ENCODE results near the gene NNAT.
"Not testable (repeated sequence)": the region's sequence is repeated elsewhere in the genome, so short reads cannot be mapped to it uniquely, and the experiment has no call there.

NNAT gene

DNA sequence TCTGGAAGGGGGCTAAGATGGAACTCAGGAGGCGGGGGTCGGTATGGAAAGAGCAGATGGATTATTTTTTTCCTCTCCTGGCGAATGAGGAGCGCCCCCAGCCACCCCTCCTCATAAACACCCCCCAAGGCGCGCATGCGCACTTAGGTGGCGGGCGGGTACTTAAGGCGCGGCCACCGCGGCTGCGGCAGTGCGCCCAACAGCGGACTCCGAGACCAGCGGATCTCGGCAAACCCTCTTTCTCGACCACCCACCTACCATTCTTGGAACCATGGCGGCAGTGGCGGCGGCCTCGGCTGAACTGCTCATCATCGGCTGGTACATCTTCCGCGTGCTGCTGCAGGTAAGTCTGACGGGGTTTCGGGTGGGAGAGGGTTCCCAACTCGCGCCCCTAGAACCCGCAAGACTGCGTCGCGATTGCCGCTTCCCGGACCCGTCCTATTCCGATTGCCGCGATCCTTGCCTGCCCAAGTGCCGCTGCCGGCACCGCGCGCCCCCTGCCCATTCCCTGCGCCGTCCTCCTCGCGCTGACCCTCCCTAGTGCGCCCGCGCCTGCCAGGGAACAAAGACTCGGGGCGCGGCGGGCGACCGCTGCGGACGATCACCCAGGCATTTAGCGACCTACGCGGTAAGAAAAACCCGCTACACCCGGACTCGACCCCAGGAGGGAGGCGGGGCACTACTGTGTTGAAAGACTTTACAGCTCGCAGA lies at the start of gene NNAT:
Gene NNAT (plus strand): TSS at position 190 of the 711 bp plus-strand sequence. CDS start 82 bp downstream, at position 272.
- Histone ChIP-seq H3K4me1 (peaks cover 17% of the 10 kb centered on the region), H3K27me3 (peaks cover 21% of the 10 kb centered on the region; the same call in 1 of the 2 replicates), H3K4me2 (no peak within 1 kb of the TSS), H3K9ac (no peak within 1 kb of the TSS), H3K36me3 (peaks cover 24% of the 10 kb centered on the region), H3K9me3 (peaks cover 22% of the 10 kb centered on the region), H3K27ac (no peak within 1 kb of the TSS), H4K20me1 (peaks cover 89% of the 10 kb centered on the region), H3K4me3 (no peak within 1 kb of the TSS)
- no peak for TF ChIP-seq Cebpa-rat (IDR thresholded peaks at IDR 0.05)

DNA sequence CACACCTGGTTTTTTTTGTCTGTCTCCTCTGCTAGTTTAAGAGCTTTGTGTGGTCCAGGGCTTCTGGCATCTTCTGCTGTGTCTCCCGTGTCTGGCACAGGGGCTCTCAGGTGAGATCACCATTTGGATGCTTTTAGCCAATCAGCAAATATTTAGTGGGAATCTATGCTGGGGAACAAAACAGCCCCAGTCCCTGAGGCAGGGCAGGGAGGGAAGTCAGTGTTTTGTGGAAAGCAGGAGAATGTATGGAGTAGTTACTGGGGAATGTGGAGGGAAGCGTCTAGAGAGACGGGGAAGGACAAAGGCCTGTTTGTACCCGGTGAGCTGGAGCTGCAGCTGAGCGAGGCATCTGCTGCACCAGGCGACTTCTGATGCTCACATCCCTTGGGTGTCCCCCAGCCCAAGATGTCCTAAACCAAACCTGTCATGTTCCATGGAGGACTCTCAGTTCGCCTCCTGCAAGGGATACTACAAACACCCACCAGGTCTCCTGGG lies 49.3 kb upstream of the NNAT start:
- no peak overlapping the region for H3K4me3 ChIP-seq
- no peaks in the 10 kb centered on the region for H4K20me1 ChIP-seq
- H3K4me2 ChIP-seq = no peak overlapping the region
- H3K9ac ChIP-seq = no peak overlapping the region
- H3K4me1 ChIP-seq = peaks cover 28% of the 10 kb centered on the region
- no peak for TF ChIP-seq Cebpa-rat (IDR thresholded peaks at IDR 0.05)
- H3K27ac ChIP-seq = no peak overlapping the region
- no peaks in the 10 kb centered on the region for H3K36me3 ChIP-seq
- H3K9me3 ChIP-seq = no peaks in the 10 kb centered on the region
- H3K27me3 ChIP-seq = no peaks in the 10 kb centered on the region

- H3K36me3 ChIP-seq, H3K4me2 ChIP-seq, H3K27me3 ChIP-seq, H3K9ac ChIP-seq, H3K27ac ChIP-seq, H4K20me1 ChIP-seq, H3K9me3 ChIP-seq, H3K4me3 ChIP-seq: not testable (repeated sequence)
- H3K4me1 ChIP-seq = peaks cover 28% of the 10 kb centered on the region
Measured at GRCh38 chr20:37472435-37472834, 48.6 kb upstream of the NNAT start.

DNA sequence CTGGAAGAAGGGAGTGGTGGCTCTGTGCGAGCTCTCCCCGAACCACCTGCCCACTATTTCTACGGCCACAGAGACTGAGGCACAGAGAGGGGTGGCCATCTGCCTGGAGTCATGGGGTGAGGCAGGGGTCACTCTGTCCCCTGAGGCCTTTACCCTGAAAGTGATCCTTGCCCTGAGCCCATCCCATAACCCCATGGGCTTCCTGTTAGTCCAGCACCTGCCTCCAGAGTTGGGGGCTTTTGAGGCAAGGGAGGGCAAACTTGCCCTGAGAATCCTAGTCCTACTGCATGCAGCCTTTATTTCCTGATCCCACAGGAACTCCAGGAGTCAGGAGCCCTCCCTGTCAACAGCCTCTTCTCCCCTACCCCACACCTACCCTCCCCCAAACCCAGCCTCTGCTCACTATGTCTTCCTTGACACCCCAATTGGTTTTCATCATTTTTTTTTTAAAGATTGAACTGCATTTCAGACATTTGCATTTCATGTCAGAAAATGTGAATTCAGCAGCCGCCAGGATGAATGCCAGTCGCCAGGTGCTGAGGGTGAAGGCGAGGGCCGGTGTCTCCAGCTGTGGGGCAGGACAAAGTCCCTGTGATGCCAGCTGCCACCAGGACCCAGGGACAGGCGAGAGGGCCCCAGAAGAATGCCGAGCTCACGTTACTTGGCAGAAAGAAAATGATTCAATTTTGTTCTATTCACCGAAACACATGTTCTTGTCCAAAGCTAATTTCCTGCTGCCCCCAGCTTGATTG lies 47.6 kb upstream of the NNAT start:
- TF ChIP-seq Cebpa-rat (IDR thresholded peaks at IDR 0.05) = no peak

GRCh38 chr20:37474386-37474785 lies 46.7 kb upstream of the NNAT start:
- Histone ChIP-seq H3K36me3 (no peaks in the 10 kb centered on the region), H3K27me3 (no peaks in the 10 kb centered on the region), H3K9me3 (no peaks in the 10 kb centered on the region), H3K4me1 (peaks cover 18% of the 10 kb centered on the region), H3K4me2 (no peak overlapping the region), H4K20me1 (no peaks in the 10 kb centered on the region), H3K4me3 (no peak overlapping the region), H3K9ac (no peak overlapping the region), H3K27ac (no peak overlapping the region)
- no peak for TF ChIP-seq Cebpa-rat (IDR thresholded peaks at IDR 0.05)

More for the DNA sequence above, 47.6 kb upstream of the NNAT start:
- no peaks in the 10 kb centered on the region for H3K36me3 ChIP-seq
- H3K27ac ChIP-seq = no peak overlapping the region
- H4K20me1 ChIP-seq = no peaks in the 10 kb centered on the region
- H3K9ac ChIP-seq = no peak overlapping the region
- H3K9me3 ChIP-seq = no peaks in the 10 kb centered on the region
- H3K4me1 ChIP-seq = peaks cover 28% of the 10 kb centered on the region
- H3K4me3 ChIP-seq = no peak overlapping the region
- no peak overlapping the region for H3K4me2 ChIP-seq
- no peaks in the 10 kb centered on the region for H3K27me3 ChIP-seq

- TF ChIP-seq Cebpa-rat (IDR thresholded peaks at IDR 0.05) = no peak
- H3K9me3 ChIP-seq = no peaks in the 10 kb centered on the region
- no peak overlapping the region for H3K9ac ChIP-seq
- H3K4me3 ChIP-seq = no peak overlapping the region
- no peaks in the 10 kb centered on the region for H3K36me3 ChIP-seq
- no peaks in the 10 kb centered on the region for H4K20me1 ChIP-seq
- H3K27ac ChIP-seq = no peak overlapping the region
- peaks cover 14% of the 10 kb centered on the region for H3K4me1 ChIP-seq
- no peaks in the 10 kb centered on the region for H3K27me3 ChIP-seq
- H3K4me2 ChIP-seq = peak overlapping the region; percentile 40; the same call in 1 of the 2 replicates
Measured at GRCh38 chr20:37475252-37475651, 45.8 kb upstream of the NNAT start.

DNA sequence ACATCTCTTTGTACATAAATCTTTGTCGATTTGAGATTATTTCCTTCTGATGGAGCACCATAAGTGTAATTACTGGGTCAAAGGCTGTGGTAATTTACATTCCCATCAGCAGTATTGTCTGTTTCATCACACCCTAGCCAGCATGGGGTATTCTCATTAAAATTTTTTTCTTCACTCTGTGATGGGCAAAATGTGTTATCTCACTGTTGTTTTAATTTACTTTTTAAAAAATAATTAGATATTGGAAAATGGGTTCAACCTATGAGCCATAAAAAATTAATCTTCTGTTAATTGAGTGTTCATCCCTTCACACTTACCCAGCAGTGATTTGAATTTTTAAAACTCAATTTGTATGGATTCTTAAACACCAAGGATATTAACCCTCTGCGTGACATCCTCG lies 44.0 kb upstream of the NNAT start:
- Histone ChIP-seq H3K9ac (no peak overlapping the region), H3K4me2 (no peak overlapping the region), H3K4me3 (no peak overlapping the region), H3K27ac (no peak overlapping the region), H4K20me1 (no peaks in the 10 kb centered on the region), H3K27me3 (no peaks in the 10 kb centered on the region), H3K4me1 (peaks cover 14% of the 10 kb centered on the region), H3K9me3 (peaks cover 12% of the 10 kb centered on the region), H3K36me3 (no peaks in the 10 kb centered on the region)
- no peak for TF ChIP-seq Cebpa-rat (IDR thresholded peaks at IDR 0.05)

DNA sequence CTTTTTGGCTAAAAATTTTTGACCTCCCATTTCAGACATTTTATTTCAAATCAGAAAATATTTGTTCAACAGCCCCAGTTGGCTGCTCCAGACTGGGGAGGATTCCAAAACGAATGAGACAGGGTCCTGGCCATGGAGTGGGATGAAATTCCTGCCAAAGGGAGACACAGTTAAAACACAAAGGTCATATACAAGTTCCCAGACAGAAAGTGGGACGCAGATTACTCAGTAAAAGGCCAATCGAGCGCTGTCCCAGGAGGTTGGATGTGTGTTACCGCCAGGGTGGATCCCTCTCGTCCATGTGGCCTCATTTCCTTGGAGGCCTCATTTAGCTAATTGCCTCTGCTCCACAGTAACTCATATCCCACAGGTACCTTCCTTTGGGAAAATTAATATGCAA lies 41.8 kb upstream of the NNAT start:
- Histone ChIP-seq H3K9ac (no peak overlapping the region), H3K27ac (no peak overlapping the region), H3K4me3 (no peak overlapping the region), H3K9me3 (peaks cover 16% of the 10 kb centered on the region), H3K4me2 (no peak overlapping the region), H3K36me3 (no peaks in the 10 kb centered on the region), H3K27me3 (no peaks in the 10 kb centered on the region), H4K20me1 (no peaks in the 10 kb centered on the region), H3K4me1 (peaks cover 14% of the 10 kb centered on the region)
- TF ChIP-seq Cebpa-rat (IDR thresholded peaks at IDR 0.05) = no peak

- no peaks in the 10 kb centered on the region for H3K27me3 ChIP-seq
- H3K36me3 ChIP-seq = no peaks in the 10 kb centered on the region
- H3K27ac ChIP-seq = no peak overlapping the region
- peaks cover 16% of the 10 kb centered on the region for H3K9me3 ChIP-seq
- TF ChIP-seq Cebpa-rat (IDR thresholded peaks at IDR 0.05) = no peak
- H3K4me2 ChIP-seq = no peak overlapping the region
- H3K4me3 ChIP-seq = no peak overlapping the region
- peaks cover 6% of the 10 kb centered on the region for H3K4me1 ChIP-seq
- H3K9ac ChIP-seq = no peak overlapping the region
- no peaks in the 10 kb centered on the region for H4K20me1 ChIP-seq
Measured at GRCh38 chr20:37479925-37480691, 40.9 kb upstream of the NNAT start.

Data from BLaER1 (cell line).